Colonic mucosa (tissue), 4 donors: ENCODE results near the gene CERS6. TPM values are rescaled to one million over a fixed set of nuclear protein-coding genes. Genes with fewer than 3 reads are reported as not detected.

Experiments
- DNase-seq: peaks from one replicate; pipeline ENCODE4 v3.0.0-alpha.2; 2020
- H3K27ac ChIP-seq: fragments of 200-600 bp; one replicate; pipeline ENCODE4 v1.8.0; 2021
- H3K27me3 ChIP-seq: fragments of 200-600 bp; one replicate; pipeline ENCODE4 v1.8.0; 2021
- H3K36me3 ChIP-seq: fragments of 200-600 bp; one replicate; pipeline ENCODE4 v1.8.0; 2021
- H3K4me1 ChIP-seq: fragments of 200-600 bp; one replicate; pipeline ENCODE4 v1.8.0; 2021; ENCODE audit warnings: mild to moderate bottlenecking
- H3K4me3 ChIP-seq: fragments of 200-600 bp; one replicate; pipeline ENCODE4 v1.8.0; 2021
- H3K9ac ChIP-seq, 2 donors: one replicate each; pipeline ENCODE4 v1.7.0; 2013; ENCODE audit warnings: control low read depth in 2 of 2, low read depth in 2 of 2, low read length in 2 of 2
- H3K9me3 ChIP-seq: fragments of 200-600 bp; one replicate; pipeline ENCODE4 v1.8.0; 2021
- CTCF ChIP-seq: fragments of 200-600 bp; IDR thresholded peaks from one replicate; pipeline ENCODE4 v1.8.0; 2022; ENCODE audit warnings: antibody characterized with exemption, mild to moderate bottlenecking
- intact Hi-C: fragments of 100-400 bp; cut with DNase I; formaldehyde crosslinking; loops from one replicate; pipeline ENCODE4 v1.14.1; 2022
- total RNA-seq, 2 donors: library from RNA; stranded (reverse); fragmentation: NEBNext Ultra II Directional in 1 of 2; extraction: Animal tissue kit (Norgen Biotek cat#: 25700) in 1 of 2; gene quantifications; one replicate each; pipeline ENCODE4 v1.2.1, GENCODE V29; 2021
- donor health status: healthy.
- donor health status: DM: no; HTN: no; CAD: no.
- donor health status: DM: no; HTN: no; CAD: no.

CERS6 gene
- total RNA-seq, 2 donors from 2014 or later = 56.7 to 75.9 TPM

- Histone ChIP-seq H3K4me3 (no peak overlapping the region), H3K4me1 (no peaks in the 10 kb centered on the region), H3K9ac (no peak overlapping the region), H3K36me3 (no peaks in the 10 kb centered on the region), H3K9me3 (no peaks in the 10 kb centered on the region), H3K27ac (no peak overlapping the region), H3K27me3 (no peaks in the 10 kb centered on the region)
- DNase-seq = no peak
- TF ChIP-seq CTCF = no peak
- intact Hi-C loops = no loop called here
Measured at GRCh38 chr2:168780669-168781071, 324.6 kb downstream of the CERS6 start.

DNA sequence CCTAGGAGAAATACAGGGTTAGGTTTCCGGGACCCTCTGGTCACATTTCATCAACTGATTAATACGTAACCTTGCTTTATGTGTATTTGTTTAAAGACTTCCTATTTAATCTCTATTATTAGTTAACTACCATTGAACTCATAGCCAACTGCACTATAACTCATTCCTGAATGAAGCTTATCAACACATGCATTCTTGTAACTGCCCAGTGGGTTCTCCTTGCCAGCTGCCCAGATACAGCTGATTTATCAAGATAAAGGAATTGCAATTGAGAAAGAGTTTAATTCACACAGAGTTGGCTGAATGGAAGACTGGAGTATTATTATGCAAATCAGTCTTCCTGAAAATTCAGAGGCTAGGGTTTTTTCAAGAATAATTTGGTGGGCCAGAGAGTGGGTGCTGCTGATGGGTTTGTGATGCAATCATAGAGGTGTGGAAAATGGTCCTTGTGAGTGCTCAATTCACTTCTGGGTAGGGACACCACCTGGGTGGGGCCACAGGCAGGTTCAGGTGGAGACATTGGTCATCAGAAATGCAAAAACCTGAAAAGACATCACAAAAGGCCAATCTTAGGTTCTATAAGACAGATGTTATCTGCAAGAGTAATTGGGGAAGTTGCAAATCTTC, 325.2 kb downstream of the CERS6 start:
- no peak for DNase-seq
- H3K9me3 ChIP-seq = no peaks in the 10 kb centered on the region
- H3K36me3 ChIP-seq = no peaks in the 10 kb centered on the region
- no peak for TF ChIP-seq CTCF
- H3K4me3 ChIP-seq = no peak overlapping the region
- H3K27ac ChIP-seq = no peak overlapping the region
- H3K27me3 ChIP-seq = no peaks in the 10 kb centered on the region
- intact Hi-C loops = no loop called here
- no peaks in the 10 kb centered on the region for H3K4me1 ChIP-seq
- no peak overlapping the region for H3K9ac ChIP-seq

DNA sequence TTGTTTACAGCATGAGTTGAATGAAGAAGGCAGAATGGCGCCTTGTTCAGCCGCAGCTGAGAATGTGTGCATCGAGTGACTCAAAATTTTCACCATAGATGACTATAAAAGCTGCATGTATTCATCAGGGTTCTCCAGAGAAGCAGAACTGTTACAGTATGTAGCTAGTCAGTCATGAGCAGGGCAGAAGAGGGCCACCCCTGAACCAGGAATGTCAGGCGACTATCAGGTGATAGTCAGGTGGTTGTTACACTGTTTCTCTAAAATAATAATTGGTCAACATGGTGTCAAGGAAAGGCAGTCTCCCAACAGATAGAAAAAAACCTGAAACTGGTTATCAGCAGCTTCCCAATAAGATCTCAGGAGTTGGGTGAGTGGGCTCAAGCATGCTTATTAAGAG, 326.2 kb downstream of the CERS6 start:
- Histone ChIP-seq H3K9ac (no peak overlapping the region), H3K27me3 (no peaks in the 10 kb centered on the region), H3K4me3 (no peak overlapping the region), H3K36me3 (no peaks in the 10 kb centered on the region), H3K9me3 (no peaks in the 10 kb centered on the region), H3K27ac (no peak overlapping the region), H3K4me1 (no peaks in the 10 kb centered on the region)
- no peak for DNase-seq
- TF ChIP-seq CTCF = no peak
- intact Hi-C loops = no loop called here

GRCh38 chr2:168784993-168785392, 328.9 kb downstream of the CERS6 start:
- Histone ChIP-seq H3K27ac (no peak overlapping the region), H3K27me3 (no peaks in the 10 kb centered on the region), H3K4me1 (no peaks in the 10 kb centered on the region), H3K9ac (no peak overlapping the region), H3K9me3 (no peaks in the 10 kb centered on the region), H3K36me3 (no peaks in the 10 kb centered on the region), H3K4me3 (no peak overlapping the region)
- no peak for TF ChIP-seq CTCF
- intact Hi-C loops = no loop called here
- DNase-seq = no peak

DNA sequence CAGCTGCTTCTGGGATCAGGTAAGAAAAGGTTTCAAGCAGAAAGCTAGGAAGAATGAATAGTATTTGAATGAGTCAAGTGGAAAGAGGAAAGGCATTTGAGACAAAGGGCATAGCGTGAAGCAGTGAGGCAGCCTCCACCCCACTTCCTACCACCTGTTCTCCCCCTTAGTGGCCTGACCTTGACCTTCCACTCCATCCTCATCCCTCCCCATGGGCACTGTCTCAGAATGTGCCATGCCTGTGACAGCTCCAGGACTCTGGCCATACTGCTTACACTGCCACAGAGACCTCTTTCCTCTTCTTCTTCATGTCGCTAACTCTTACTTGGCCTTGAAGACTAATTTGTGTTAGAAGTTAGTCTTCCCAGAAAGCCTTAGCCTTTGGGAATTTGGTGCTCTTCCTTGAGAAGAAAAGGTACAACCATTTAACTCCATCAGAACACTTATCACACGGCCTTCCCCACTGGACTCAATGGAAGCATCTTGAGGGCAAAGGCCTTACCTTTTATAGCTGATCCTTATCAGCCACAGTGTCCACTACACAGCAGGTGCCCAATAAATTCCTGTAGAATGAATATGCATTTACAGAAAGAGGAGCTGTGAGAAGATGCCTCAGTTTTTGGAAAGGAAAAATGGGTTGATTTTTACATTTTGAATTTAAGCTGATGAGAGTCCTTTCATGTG, 331.2 kb downstream of the CERS6 start:
- H3K9me3 ChIP-seq = no peaks in the 10 kb centered on the region
- intact Hi-C loops = no loop called here
- DNase-seq = no peak
- TF ChIP-seq CTCF = no peak
- no peak overlapping the region for H3K4me3 ChIP-seq
- H3K4me1 ChIP-seq = no peaks in the 10 kb centered on the region
- no peaks in the 10 kb centered on the region for H3K36me3 ChIP-seq
- no peak overlapping the region for H3K9ac ChIP-seq
- no peaks in the 10 kb centered on the region for H3K27me3 ChIP-seq
- H3K27ac ChIP-seq = no peak overlapping the region
